ENCODE measurements around the gene RNF4.

DNA sequence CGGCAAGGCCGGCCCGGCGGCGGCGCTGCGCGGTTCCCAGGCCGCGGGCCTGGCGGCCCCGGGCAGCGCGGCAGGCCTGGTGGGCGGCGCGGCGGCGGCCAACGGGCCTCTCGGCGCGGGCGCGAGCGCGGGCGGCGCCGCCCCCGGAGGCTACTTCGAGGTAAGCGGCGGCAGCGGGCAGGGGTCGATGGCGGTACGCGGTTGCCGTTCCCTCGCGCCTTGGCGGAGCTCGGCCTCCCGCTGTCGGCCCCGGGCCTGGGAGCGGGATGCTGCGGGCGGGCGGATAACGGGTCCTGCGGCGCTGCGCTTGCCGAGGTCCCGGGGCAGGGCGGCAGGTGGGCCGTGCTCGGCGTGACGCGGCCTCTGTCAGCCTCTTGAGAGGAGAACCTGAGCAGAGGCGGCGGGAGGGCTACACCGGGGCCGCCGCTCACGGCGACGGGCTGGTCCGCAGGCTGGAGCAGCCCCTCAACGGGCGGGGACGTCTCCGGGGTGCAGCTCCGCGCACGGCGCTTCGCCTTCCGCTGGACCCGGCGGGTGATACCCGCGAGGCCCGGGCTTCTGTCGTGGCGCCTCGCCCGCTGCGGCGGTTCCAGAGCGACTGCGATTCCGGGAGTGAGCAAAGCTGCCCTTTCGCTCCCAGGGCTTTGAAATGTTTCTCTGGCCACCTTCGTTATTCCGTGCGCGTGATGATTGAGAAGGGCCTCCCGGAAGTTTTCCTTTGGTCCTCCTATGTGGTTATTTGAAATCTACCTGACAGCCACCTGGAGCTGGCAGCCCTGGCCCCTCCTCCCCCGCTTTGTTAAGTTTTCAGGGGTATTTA lies 68.3 kb downstream of the RNF4 start:
- TF ChIP-seq POLR2AphosphoS5 (IDR thresholded peaks at IDR 0.05; ENCODE audit: borderline replicate concordance, low read depth, low read length) (no peak), EZH2 (IDR thresholded peaks at IDR 0.05) (no peak), FOXP2 (optimal IDR thresholded peaks at IDR 0.05; ENCODE audit: control extremely low read depth, extremely low read length, insufficient read depth) (no peak)
